ENCODE results near the gene NSG1.

Gene NSG1

GRCh38 chr4:4408132-4408523, 21.2 kb downstream of the NSG1 start:
- DNase-seq (ENCODE audit: low read depth, low spot score), result no peak
- no peak overlapping the region for H3K4me3 ChIP-seq (ENCODE audit: insufficient read length, low read depth)
- H3K9ac ChIP-seq (ENCODE audit: insufficient read length, low read depth), result no peak overlapping the region
- peaks cover 20% of the 10 kb centered on the region for H3K4me1 ChIP-seq (ENCODE audit: insufficient read depth, insufficient read length)
- TF ChIP-seq ZNF274 (IDR thresholded peaks at IDR 0.05; ENCODE audit: low read depth, low read length) (no peak), YY1 (IDR thresholded peaks at IDR 0.05; ENCODE audit: insufficient read depth, insufficient read length) (no peak), SUZ12 (IDR thresholded peaks at IDR 0.05; ENCODE audit: extremely low read depth, insufficient read depth, insufficient read length) (no peak)
- no peaks in the 10 kb centered on the region for H3K9me3 ChIP-seq (ENCODE audit: insufficient read depth, low read length)
- no peaks in the 10 kb centered on the region for H3K27me3 ChIP-seq (ENCODE audit: insufficient read depth, insufficient read length)
- peaks cover 3% of the 10 kb centered on the region for H3K36me3 ChIP-seq (ENCODE audit: insufficient read depth, insufficient read length, low read length)

GRCh38 chr4:4408576-4409335, 21.9 kb downstream of the NSG1 start:
- H3K4me1 ChIP-seq (ENCODE audit: insufficient read depth, insufficient read length), result peaks cover 20% of the 10 kb centered on the region
- TF ChIP-seq SUZ12 (IDR thresholded peaks at IDR 0.05; ENCODE audit: extremely low read depth, insufficient read depth, insufficient read length) (no peak), ZNF274 (IDR thresholded peaks at IDR 0.05; ENCODE audit: low read depth, low read length) (no peak), YY1 (IDR thresholded peaks at IDR 0.05; ENCODE audit: insufficient read depth, insufficient read length) (no peak)
- H3K4me3 ChIP-seq (ENCODE audit: insufficient read length, low read depth), result no peak overlapping the region
- H3K27me3 ChIP-seq (ENCODE audit: insufficient read depth, insufficient read length), result no peaks in the 10 kb centered on the region
- peaks cover 3% of the 10 kb centered on the region for H3K36me3 ChIP-seq (ENCODE audit: insufficient read depth, insufficient read length, low read length)
- DNase-seq (ENCODE audit: low read depth, low spot score), result no peak
- no peaks in the 10 kb centered on the region for H3K9me3 ChIP-seq (ENCODE audit: insufficient read depth, low read length)
- H3K9ac ChIP-seq (ENCODE audit: insufficient read length, low read depth), result no peak overlapping the region

- Histone ChIP-seq H3K36me3 (ENCODE audit: insufficient read depth, insufficient read length, low read length) (peaks cover 3% of the 10 kb centered on the region), H3K27me3 (ENCODE audit: insufficient read depth, insufficient read length) (no peaks in the 10 kb centered on the region), H3K4me1 (ENCODE audit: insufficient read depth, insufficient read length) (peaks cover 18% of the 10 kb centered on the region), H3K4me3 (ENCODE audit: insufficient read length, low read depth) (no peak overlapping the region), H3K9ac (ENCODE audit: insufficient read length, low read depth) (no peak overlapping the region), H3K9me3 (ENCODE audit: insufficient read depth, low read length) (no peaks in the 10 kb centered on the region)
- no peak for TF ChIP-seq ZNF274 (IDR thresholded peaks at IDR 0.05; ENCODE audit: low read depth, low read length)
- no peak for TF ChIP-seq SUZ12 (IDR thresholded peaks at IDR 0.05; ENCODE audit: extremely low read depth, insufficient read depth, insufficient read length)
- no peak for TF ChIP-seq YY1 (IDR thresholded peaks at IDR 0.05; ENCODE audit: insufficient read depth, insufficient read length)
- DNase-seq (ENCODE audit: low read depth, low spot score), result no peak
Measured at GRCh38 chr4:4409416-4410115, 22.7 kb downstream of the NSG1 start.

GRCh38 chr4:4410271-4410670, 23.4 kb downstream of the NSG1 start:
- TF ChIP-seq SUZ12 (IDR thresholded peaks at IDR 0.05; ENCODE audit: extremely low read depth, insufficient read depth, insufficient read length) (no peak), ZNF274 (IDR thresholded peaks at IDR 0.05; ENCODE audit: low read depth, low read length) (no peak), YY1 (IDR thresholded peaks at IDR 0.05; ENCODE audit: insufficient read depth, insufficient read length) (no peak)
- no peak for DNase-seq (ENCODE audit: low read depth, low spot score)
- Histone ChIP-seq H3K9ac (ENCODE audit: insufficient read length, low read depth) (no peak overlapping the region), H3K36me3 (ENCODE audit: insufficient read depth, insufficient read length, low read length) (peaks cover 5% of the 10 kb centered on the region), H3K27me3 (ENCODE audit: insufficient read depth, insufficient read length) (no peaks in the 10 kb centered on the region), H3K9me3 (ENCODE audit: insufficient read depth, low read length) (peaks cover 2% of the 10 kb centered on the region; the same call in 1 of the 2 replicates), H3K4me1 (ENCODE audit: insufficient read depth, insufficient read length) (peaks cover 16% of the 10 kb centered on the region), H3K4me3 (ENCODE audit: insufficient read length, low read depth) (no peak overlapping the region)

- Histone ChIP-seq H3K9ac (ENCODE audit: insufficient read length, low read depth) (no peak overlapping the region), H3K4me3 (ENCODE audit: insufficient read length, low read depth) (no peak overlapping the region), H3K36me3 (ENCODE audit: insufficient read depth, insufficient read length, low read length) (peaks cover 13% of the 10 kb centered on the region), H3K9me3 (ENCODE audit: insufficient read depth, low read length) (peaks cover 4% of the 10 kb centered on the region; the same call in 1 of the 2 replicates), H3K4me1 (ENCODE audit: insufficient read depth, insufficient read length) (peaks cover 9% of the 10 kb centered on the region), H3K27me3 (ENCODE audit: insufficient read depth, insufficient read length) (no peaks in the 10 kb centered on the region)
- TF ChIP-seq SUZ12 (IDR thresholded peaks at IDR 0.05; ENCODE audit: extremely low read depth, insufficient read depth, insufficient read length) (no peak), ZNF274 (IDR thresholded peaks at IDR 0.05; ENCODE audit: low read depth, low read length) (no peak), YY1 (IDR thresholded peaks at IDR 0.05; ENCODE audit: insufficient read depth, insufficient read length) (no peak)
- no peak for DNase-seq (ENCODE audit: low read depth, low spot score)
Measured at GRCh38 chr4:4411906-4412305, 25.0 kb downstream of the NSG1 start.

DNA sequence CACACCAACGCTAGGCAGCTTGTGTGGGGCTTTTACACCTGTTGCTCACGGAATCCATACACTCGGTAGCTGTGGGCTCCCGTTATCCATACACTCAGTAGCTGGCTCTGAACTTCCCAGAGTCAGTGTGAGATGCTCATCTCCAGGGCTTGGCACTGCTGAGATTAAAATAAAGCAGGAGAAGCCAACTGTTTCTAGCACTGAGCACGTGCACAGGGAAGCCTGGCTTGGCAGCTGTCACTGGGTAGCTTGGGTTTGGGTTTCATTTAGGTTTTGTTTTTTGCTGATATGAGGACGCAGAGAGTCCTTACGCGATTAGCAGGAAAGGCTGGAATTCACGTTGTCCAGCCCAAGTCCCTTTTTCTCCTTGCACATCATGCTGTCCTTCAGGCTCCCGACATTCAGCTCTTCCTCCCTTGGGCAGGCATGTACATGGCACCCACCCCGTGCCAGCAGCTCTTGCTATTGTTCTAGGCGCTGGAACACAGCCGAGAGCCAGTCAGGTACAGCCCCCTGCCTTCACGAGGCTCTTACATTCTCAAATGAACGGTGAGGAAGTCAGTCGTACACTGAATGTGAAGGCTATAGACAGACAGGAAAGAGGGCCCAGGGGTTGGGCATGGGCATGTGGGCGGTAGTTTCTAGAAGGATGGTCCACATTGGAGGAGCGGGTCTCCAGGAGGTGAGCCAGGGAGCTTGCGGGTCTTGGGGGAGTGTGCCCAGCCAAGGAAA, 25.9 kb downstream of the NSG1 start:
- peaks cover 16% of the 10 kb centered on the region for H3K36me3 ChIP-seq (ENCODE audit: insufficient read depth, insufficient read length, low read length)
- no peak for DNase-seq (ENCODE audit: low read depth, low spot score)
- H3K9ac ChIP-seq (ENCODE audit: insufficient read length, low read depth), result no peak overlapping the region
- H3K4me1 ChIP-seq (ENCODE audit: insufficient read depth, insufficient read length), result peaks cover 7% of the 10 kb centered on the region
- H3K4me3 ChIP-seq (ENCODE audit: insufficient read length, low read depth), result no peak overlapping the region
- no peak for TF ChIP-seq ZNF274 (IDR thresholded peaks at IDR 0.05; ENCODE audit: low read depth, low read length)
- no peak for TF ChIP-seq SUZ12 (IDR thresholded peaks at IDR 0.05; ENCODE audit: extremely low read depth, insufficient read depth, insufficient read length)
- TF ChIP-seq YY1 (IDR thresholded peaks at IDR 0.05; ENCODE audit: insufficient read depth, insufficient read length), result no peak
- no peaks in the 10 kb centered on the region for H3K27me3 ChIP-seq (ENCODE audit: insufficient read depth, insufficient read length)
- peaks cover 4% of the 10 kb centered on the region; the same call in 1 of the 2 replicates for H3K9me3 ChIP-seq (ENCODE audit: insufficient read depth, low read length)

DNA sequence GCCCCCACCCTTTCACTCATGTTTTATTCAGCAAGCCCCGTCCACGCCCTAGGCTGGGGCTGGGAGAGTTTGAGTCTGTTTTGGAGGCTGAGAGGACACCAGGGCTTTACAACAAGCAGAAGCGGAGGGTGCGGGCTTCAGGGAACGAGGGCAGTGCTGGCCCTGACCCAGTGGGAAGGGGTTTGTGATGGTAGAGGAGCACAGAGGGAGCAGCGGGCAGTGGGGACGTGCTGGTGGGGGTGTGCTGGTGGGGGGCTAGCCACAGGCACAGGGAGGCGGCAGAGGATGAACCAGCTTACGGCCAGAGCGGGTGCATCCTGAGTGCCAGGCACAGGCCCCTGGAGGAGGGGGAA, 26.4 kb downstream of the NSG1 start:
- Histone ChIP-seq H3K27me3 (ENCODE audit: insufficient read depth, insufficient read length) (no peaks in the 10 kb centered on the region), H3K4me1 (ENCODE audit: insufficient read depth, insufficient read length) (peaks cover 7% of the 10 kb centered on the region), H3K4me3 (ENCODE audit: insufficient read length, low read depth) (no peak overlapping the region), H3K9me3 (ENCODE audit: insufficient read depth, low read length) (peaks cover 4% of the 10 kb centered on the region; the same call in 1 of the 2 replicates), H3K36me3 (ENCODE audit: insufficient read depth, insufficient read length, low read length) (peaks cover 22% of the 10 kb centered on the region), H3K9ac (ENCODE audit: insufficient read length, low read depth) (no peak overlapping the region)
- DNase-seq (ENCODE audit: low read depth, low spot score), result no peak
- no peak for TF ChIP-seq SUZ12 (IDR thresholded peaks at IDR 0.05; ENCODE audit: extremely low read depth, insufficient read depth, insufficient read length)
- TF ChIP-seq ZNF274 (IDR thresholded peaks at IDR 0.05; ENCODE audit: low read depth, low read length), result no peak
- TF ChIP-seq YY1 (IDR thresholded peaks at IDR 0.05; ENCODE audit: insufficient read depth, insufficient read length), result no peak
